ENCODE data around the gene MAP3K14. TPM values are rescaled to one million over a fixed set of nuclear protein-coding genes. Genes with fewer than 3 reads are reported as not detected.
A peak's percentile ranks its signal among the peaks of the same experiment; 100 is the strongest.

Gene MAP3K14
- total RNA-seq, 1 experiment from 2014 or later: 58.3 TPM

GRCh38 chr17:45233423-45233924 lies 83.3 kb downstream of the MAP3K14 start:
- Histone ChIP-seq H3K9me2 (ENCODE audit: insufficient read depth) (no peaks in the 10 kb centered on the region), H2AFZ (no peak overlapping the region), H3K4me2 (no peak overlapping the region), H3K9me3 (ENCODE audit: insufficient read depth, low read depth) (no peaks in the 10 kb centered on the region), H3K79me2 (ENCODE audit: low read depth) (no peaks in the 10 kb centered on the region), H3F3A (ENCODE audit: insufficient read depth, low read depth) (peaks cover 35% of the 10 kb centered on the region; the same call in 1 of the 2 replicates), H3K27me3 (ENCODE audit: insufficient read depth, low read depth) (no peaks in the 10 kb centered on the region), H3K27ac (no peak overlapping the region), H3K4me1 (replicated peaks; ENCODE audit: insufficient read depth) (peaks cover 34% of the 10 kb centered on the region), H3K4me3 (no peak overlapping the region), H3K36me3 (ENCODE audit: low read depth) (no peaks in the 10 kb centered on the region), H4K20me1 (ENCODE audit: insufficient read depth) (no peaks in the 10 kb centered on the region)
- no TSS peak for BruUV-seq (replicated peaks)
- CTCF ChIA-PET: no interaction called here
- intact Hi-C loops (cut with micrococcal nuclease; ENCODE audit: unreplicated experiment): no loop called here
- POLR2A ChIA-PET (ENCODE audit: unreplicated experiment): no interaction called here
- DNase-seq: no peak
- TF ChIP-seq CTCF (conservative IDR thresholded peaks at IDR 0.05) (no peak), EZH2 (IDR thresholded peaks at IDR 0.05; ENCODE audit: low read depth) (no peak)

DNA sequence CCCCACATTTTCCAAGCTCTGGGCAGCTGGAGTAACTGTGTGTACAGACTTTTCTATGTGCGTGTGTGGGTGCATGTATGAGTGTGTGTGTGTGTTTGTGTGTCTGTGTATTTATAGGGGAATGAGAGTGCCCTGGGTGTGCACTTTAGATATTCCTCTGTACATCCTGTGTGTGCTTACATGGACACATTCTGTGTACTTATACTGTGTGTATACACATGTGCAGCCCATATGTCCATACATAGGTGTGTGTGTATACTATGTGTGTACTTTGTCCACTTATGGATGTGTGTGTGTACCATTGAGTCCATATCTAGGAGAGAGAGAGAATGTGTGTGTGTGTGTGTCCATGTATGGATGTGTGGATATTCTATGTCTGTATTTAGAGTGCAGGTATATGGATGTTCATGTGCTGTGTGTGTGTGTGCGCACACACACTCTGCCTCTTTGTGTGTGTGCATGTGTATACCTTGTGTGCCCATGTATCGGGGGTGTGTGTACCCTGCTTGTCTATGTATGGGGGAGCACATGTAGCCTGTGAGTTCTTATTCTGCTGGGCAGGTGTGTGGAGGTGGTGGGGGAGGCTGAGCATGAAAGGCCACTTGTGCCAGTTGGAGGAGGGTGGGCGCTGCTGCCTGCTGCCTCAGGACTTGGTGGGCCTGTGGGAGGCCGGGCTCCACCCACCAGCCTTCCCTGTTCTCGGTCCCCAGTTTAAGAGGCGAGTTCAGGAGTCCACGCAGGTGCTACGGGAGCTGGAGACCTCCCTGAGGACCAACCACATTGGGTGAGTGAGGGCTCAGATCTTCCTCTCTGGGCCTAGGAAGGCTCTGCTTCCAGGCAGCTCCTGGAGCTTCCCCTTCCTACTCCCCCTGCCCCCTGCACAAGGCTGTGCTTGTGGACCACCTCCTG lies 84.1 kb downstream of the MAP3K14 start:
- H3K79me2 ChIP-seq (ENCODE audit: low read depth): no peaks in the 10 kb centered on the region
- intact Hi-C loops (cut with micrococcal nuclease; ENCODE audit: unreplicated experiment): no loop called here
- H3K9me2 ChIP-seq (ENCODE audit: insufficient read depth): no peaks in the 10 kb centered on the region
- TF ChIP-seq EZH2 (IDR thresholded peaks at IDR 0.05; ENCODE audit: low read depth): no peak
- no peak for TF ChIP-seq CTCF (conservative IDR thresholded peaks at IDR 0.05)
- peaks cover 41% of the 10 kb centered on the region for H3K4me1 ChIP-seq (replicated peaks; ENCODE audit: insufficient read depth)
- H3K27me3 ChIP-seq (ENCODE audit: insufficient read depth, low read depth): no peaks in the 10 kb centered on the region
- no TSS peak for BruUV-seq (replicated peaks)
- H3K36me3 ChIP-seq (ENCODE audit: low read depth): no peaks in the 10 kb centered on the region
- H3K4me2 ChIP-seq: no peak overlapping the region
- ChIA-PET POLR2A (ENCODE audit: unreplicated experiment) (no interaction called here), CTCF (interaction anchor here (5.4 kb wide), 1 partner anchor 98 kb away, joined by 31 read pairs; the partner anchor contains the start of gene ACBD4)
- no peak for DNase-seq
- no peaks in the 10 kb centered on the region for H3K9me3 ChIP-seq (ENCODE audit: insufficient read depth, low read depth)
- no peak overlapping the region for H2AFZ ChIP-seq
- no peak overlapping the region for H3K4me3 ChIP-seq
- H4K20me1 ChIP-seq (ENCODE audit: insufficient read depth): no peaks in the 10 kb centered on the region
- H3F3A ChIP-seq (ENCODE audit: insufficient read depth, low read depth): peaks cover 39% of the 10 kb centered on the region; the same call in 1 of the 2 replicates
- no peak overlapping the region for H3K27ac ChIP-seq

DNA sequence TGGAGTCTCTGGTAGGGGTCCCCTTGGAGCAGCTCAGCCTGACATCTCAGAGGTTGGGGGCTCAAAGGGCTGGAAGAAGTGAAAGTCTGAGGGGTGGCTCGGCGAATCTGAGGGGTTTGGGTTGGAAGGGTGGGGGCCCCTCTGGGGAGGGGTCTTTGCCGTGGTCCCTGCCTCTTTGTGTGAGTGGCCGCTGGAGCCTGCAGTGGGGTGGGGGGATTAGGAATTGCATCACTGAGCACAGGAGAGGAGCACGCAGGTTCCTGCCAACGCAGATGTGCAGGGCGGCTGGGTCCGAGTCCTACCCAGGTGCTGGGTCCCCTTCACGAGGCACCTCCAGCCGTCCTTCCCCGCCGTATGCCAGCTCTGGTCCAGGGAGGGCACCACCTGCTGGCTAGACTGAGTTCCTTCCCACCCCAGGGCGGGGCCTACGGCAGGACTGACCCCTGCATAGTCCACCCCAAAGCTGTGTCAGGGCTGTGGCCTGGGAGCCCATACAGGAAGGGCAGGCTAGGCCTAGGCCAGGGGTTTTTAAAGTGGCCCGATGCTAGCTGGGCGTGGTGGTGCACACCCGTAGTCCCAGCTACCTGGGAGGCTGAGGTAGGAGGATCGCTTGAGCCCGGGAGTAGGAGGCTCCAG lies 85.2 kb downstream of the MAP3K14 start:
- intact Hi-C loops (cut with micrococcal nuclease; ENCODE audit: unreplicated experiment): no loop called here
- peak; percentile 57 for TF ChIP-seq CTCF (conservative IDR thresholded peaks at IDR 0.05)
- no peak for TF ChIP-seq EZH2 (IDR thresholded peaks at IDR 0.05; ENCODE audit: low read depth)
- Histone ChIP-seq H3K4me1 (replicated peaks; ENCODE audit: insufficient read depth) (peaks cover 41% of the 10 kb centered on the region), H3K9me3 (ENCODE audit: insufficient read depth, low read depth) (no peaks in the 10 kb centered on the region), H3F3A (ENCODE audit: insufficient read depth, low read depth) (peaks cover 39% of the 10 kb centered on the region; the same call in 1 of the 2 replicates), H3K4me2 (peak overlapping the region; percentile 56), H3K79me2 (ENCODE audit: low read depth) (peaks cover 7% of the 10 kb centered on the region; the same call in 1 of the 2 replicates), H3K36me3 (ENCODE audit: low read depth) (no peaks in the 10 kb centered on the region), H2AFZ (no peak overlapping the region), H3K4me3 (no peak overlapping the region), H4K20me1 (ENCODE audit: insufficient read depth) (no peaks in the 10 kb centered on the region), H3K9me2 (ENCODE audit: insufficient read depth) (no peaks in the 10 kb centered on the region), H3K27ac (no peak overlapping the region), H3K27me3 (ENCODE audit: insufficient read depth, low read depth) (no peaks in the 10 kb centered on the region)
- DNase-seq: no peak
- POLR2A ChIA-PET (ENCODE audit: unreplicated experiment): interaction anchor here (0.5 to 1.0 kb wide), 2 partner anchors 83 to 441 kb away, joined by 3 to 5 read pairs; partner anchors contain the start of gene HEXIM1
- BruUV-seq (replicated peaks): no TSS peak
- CTCF ChIA-PET: interaction anchor here (0.6 to 5.4 kb wide), 6 partner anchors 9 to 96 kb away, joined by 3 to 31 read pairs (median 10); partner anchors contain the start of gene ACBD4
